Endothelial cell of umbilical vein (primary cell): ENCODE data around the gene BUB3.

ENCODE experiments used
- CTCF ChIP-seq, 2 donors: IDR thresholded peaks; 1 replicate in 1 of 2; 2 replicates in 1 of 2; pipeline ENCODE4 v1.5.1; 2011; ENCODE audit warnings: low read length in 2 of 2, mild to moderate bottlenecking in 2 of 2, moderate library complexity in 2 of 2, control low read depth in 1 of 2, inconsistent platforms in 1 of 2, low read depth in 1 of 2; ENCODE audit not compliant: insufficient read depth in 1 of 2; ENCODE audit errors: extremely low read depth in 1 of 2
- EZH2 ChIP-seq: IDR thresholded peaks from 2 replicates; pipeline ENCODE4 v1.6.1; 2012; ENCODE audit warnings: borderline replicate concordance, low read depth, mild to moderate bottlenecking, moderate library complexity, low read length, inconsistent platforms; ENCODE audit not compliant: severe bottlenecking
- FOS ChIP-seq: IDR thresholded peaks from 2 replicates; pipeline ENCODE4 v1.6.1; 2011; ENCODE audit warnings: mild to moderate bottlenecking, low read length, moderate library complexity, borderline replicate concordance; ENCODE audit not compliant: insufficient read depth
- JUN ChIP-seq: IDR thresholded peaks from 2 replicates; pipeline ENCODE4 v1.6.1; 2011; ENCODE audit warnings: borderline replicate concordance, low read depth; ENCODE audit not compliant: insufficient read length, insufficient read depth
- MAX ChIP-seq: IDR thresholded peaks from 2 replicates; pipeline ENCODE4 v1.6.1; 2011; ENCODE audit not compliant: insufficient read depth, insufficient read length
- MYC ChIP-seq: IDR thresholded peaks from one replicate; pipeline ENCODE4 v1.6.1; 2011; ENCODE audit warnings: mild to moderate bottlenecking, low read depth, low read length
- POLR2A ChIP-seq: IDR thresholded peaks from 2 replicates; pipeline ENCODE4 v1.6.1; 2012; ENCODE audit warnings: low read depth, mild to moderate bottlenecking, control low read depth, low read length
- POLR2AphosphoS5 ChIP-seq: IDR thresholded peaks from 2 replicates; pipeline ENCODE4 v1.6.1; 2012; ENCODE audit warnings: low read depth, mild to moderate bottlenecking, control low read depth, low read length, moderate library complexity; ENCODE audit not compliant: insufficient read depth

GRCh38 chr10:123151737-123152135, 2.5 kb upstream of the BUB3 start:
- TF ChIP-seq CTCF (IDR thresholded peaks at IDR 0.05; ENCODE audit: extremely low read depth in 1 of 2, insufficient read depth in 1 of 2, low read depth in 1 of 2, low read length in 2 of 2) (no peak), POLR2AphosphoS5 (no peak), EZH2 (peak; percentile 45), POLR2A (no peak), MYC (no peak), FOS (no peak), MAX (no peak), JUN (no peak)
